AG09309 (cell line): ENCODE measurements around the gene MTO1.
"Not testable (repeated sequence)": the region's sequence is repeated elsewhere in the genome, so short reads cannot be mapped to it uniquely, and the experiment has no call there.

Experiments used
- DNase-seq: peaks from one replicate; pipeline ENCODE4 v3.0.0-alpha.2; 2010; ENCODE audit warnings: low read depth
- H3K4me3 ChIP-seq: 2 replicates; pipeline ENCODE4 v1.5.1; 2011; ENCODE audit warnings: mild to moderate bottlenecking, low read depth, low read length, moderate library complexity; ENCODE audit not compliant: control insufficient read depth
- TF ChIP-seq, protein P1 (sequence below): IDR thresholded peaks from 2 replicates; pipeline ENCODE4 v1.5.1; 2011; ENCODE audit warnings: mild to moderate bottlenecking, low read depth, low read length, inconsistent platforms; ENCODE audit not compliant: insufficient read depth, control insufficient read depth; ENCODE audit errors: missing control alignments

Gene MTO1

DNA sequence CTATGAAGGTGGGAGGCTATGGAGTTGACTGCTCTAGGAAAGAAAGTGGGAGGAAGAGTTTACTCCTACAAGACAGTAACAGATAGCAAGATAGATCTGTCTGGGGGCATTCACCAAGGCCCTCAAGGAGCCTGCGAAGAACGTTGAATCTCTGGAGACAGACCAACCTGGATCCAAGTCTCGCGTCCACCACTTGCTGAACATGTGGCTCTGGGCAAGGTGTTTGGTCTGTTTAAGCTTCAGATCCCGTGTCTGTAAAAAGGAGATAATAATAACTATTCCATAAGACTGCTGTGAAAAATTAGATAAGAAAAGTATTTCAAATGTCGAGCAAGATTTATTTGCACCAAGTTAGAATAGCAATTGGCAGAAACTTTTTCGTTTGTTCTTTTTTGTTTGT, 67.4 kb downstream of the MTO1 start:
- no peak for DNase-seq
- no peak overlapping the region for H3K4me3 ChIP-seq
- TF ChIP-seq, protein P1, sequence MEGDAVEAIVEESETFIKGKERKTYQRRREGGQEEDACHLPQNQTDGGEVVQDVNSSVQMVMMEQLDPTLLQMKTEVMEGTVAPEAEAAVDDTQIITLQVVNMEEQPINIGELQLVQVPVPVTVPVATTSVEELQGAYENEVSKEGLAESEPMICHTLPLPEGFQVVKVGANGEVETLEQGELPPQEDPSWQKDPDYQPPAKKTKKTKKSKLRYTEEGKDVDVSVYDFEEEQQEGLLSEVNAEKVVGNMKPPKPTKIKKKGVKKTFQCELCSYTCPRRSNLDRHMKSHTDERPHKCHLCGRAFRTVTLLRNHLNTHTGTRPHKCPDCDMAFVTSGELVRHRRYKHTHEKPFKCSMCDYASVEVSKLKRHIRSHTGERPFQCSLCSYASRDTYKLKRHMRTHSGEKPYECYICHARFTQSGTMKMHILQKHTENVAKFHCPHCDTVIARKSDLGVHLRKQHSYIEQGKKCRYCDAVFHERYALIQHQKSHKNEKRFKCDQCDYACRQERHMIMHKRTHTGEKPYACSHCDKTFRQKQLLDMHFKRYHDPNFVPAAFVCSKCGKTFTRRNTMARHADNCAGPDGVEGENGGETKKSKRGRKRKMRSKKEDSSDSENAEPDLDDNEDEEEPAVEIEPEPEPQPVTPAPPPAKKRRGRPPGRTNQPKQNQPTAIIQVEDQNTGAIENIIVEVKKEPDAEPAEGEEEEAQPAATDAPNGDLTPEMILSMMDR = no peak

DNA sequence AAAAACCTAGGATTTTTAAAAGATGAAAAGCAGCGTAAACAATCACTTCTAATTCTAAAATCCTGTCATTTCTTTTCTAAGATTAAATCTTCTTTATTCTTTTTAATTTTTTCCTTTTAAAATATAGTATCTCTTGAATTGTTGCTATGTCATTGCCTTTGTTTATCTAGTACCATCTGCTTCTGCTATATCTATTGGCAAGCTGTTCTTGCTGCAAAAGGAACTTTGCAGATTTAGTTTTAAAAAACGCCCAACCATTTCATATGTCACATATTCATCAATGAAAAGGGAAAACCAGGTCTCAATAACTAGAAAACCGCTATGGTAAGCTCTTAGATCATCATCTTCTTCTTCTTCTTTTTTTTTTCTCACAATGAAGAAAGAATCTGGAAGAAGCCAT, 70.8 kb downstream of the MTO1 start:
- TF ChIP-seq, protein P1 = no peak
- H3K4me3 ChIP-seq = no peak overlapping the region
- no peak for DNase-seq

DNA sequence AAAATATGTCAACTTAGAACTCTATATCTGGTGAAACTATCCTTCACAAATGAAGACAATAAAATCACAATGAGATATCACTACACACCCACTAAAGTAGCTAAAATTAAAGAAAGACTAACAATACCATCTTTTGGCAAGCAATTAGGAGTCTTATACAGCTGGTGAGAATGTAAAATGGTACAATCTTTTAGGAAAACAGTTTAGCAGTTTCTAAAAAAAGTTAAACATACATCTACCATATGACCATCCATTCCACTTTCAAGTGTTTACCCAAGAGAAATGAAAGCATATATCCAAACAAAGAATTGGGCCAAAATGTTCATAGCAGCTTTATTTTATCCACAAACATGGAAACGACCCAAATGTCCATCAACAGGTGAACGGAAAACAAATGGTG, 73.1 kb downstream of the MTO1 start:
- TF ChIP-seq, protein P1 = no peak
- H3K4me3 ChIP-seq = no peak overlapping the region
- DNase-seq = no peak

DNA sequence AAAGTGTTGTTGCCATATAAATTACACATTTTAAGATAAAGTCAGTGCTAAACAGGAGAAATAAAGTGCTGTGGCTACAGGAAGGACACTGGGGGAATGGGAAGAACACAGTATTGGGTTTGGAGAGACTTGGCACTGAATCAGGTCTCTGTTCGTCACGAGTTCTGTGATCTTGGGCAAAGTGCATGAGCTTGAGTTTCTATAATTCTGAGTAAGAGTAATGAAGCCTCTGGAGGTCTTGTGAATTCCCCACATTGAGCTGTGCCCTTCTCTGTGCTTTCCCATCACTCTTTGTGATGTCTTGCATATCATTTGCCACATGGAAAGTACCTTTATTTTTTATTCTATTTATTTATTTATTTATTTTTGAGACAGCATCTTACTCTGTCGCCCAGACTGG, 76.1 kb downstream of the MTO1 start:
- TF ChIP-seq, protein P1 = no peak
- no peak overlapping the region for H3K4me3 ChIP-seq
- no peak for DNase-seq

DNA sequence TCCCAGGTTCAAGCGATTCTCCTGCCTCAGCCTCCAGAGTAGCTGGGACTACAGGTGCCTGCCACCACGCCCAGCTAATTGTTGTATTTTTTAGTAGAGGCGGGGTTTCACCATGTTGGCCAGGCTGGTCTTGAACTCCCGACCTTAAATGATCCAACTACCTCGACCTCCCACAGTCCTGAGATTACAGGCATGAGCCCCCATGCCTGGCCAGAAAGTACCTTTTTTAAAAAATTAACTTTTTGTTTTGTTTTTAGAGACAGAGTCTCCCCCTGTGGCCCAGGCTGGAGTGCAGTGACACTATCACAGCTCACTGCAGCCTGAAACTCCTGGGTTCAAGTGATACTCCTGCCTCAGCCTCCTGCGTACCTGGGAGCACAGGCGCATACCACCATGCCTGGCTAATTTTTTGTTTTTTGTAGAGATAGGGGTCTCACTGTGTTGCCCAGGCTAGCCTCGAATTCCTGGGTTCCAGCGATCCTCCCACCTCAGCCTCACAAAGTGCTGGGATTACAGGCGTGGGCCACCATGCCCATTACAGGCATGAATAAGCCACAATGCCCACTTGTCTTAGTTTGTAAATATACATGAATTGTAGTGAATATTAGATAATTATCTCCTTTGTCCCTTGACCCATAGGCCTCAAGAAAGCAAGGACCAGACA, 76.7 kb downstream of the MTO1 start:
- no peak for DNase-seq
- TF ChIP-seq, protein P1 = no peak
- H3K4me3 ChIP-seq = no peak overlapping the region

DNA sequence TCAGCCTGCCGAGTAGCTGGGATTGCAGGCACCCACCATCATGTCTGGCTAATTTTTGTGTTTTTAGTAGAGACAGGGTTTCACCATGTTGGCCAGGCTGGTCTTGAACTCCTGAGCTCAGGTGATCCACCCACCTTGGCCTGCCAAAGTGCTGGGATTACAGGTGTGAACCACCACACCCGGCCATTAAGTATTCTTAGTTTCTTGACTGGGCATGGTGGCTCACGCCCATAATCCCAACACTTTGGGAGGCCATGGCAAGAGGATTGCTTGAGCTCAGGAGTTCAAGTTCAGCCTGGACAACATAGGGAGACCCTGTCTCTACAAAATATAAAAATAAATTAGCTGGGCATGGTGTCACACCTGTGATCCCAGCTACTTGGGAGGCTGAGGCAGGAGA, 80.9 kb downstream of the MTO1 start:
- not testable (repeated sequence) for DNase-seq, H3K4me3 ChIP-seq

DNA sequence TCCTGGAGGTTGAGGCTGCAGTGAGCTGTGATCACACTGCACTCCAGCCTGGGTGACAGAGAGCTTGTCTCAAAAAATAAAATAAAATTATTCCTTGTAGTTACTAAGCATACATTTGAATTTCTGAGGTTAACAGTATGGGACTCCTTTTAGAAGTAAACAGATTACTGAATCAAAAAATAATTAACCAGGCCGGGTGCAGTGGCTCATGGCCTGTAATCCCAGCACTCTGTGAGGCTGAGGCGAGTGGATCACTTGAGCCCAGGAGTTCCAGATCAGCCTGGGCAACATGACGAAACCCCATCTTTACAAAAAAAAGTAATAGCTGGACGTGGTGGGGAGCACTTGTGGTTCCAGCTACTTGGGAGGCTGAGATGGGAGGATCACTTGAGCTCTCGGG, 81.4 kb downstream of the MTO1 start:
- H3K4me3 ChIP-seq = no peak overlapping the region
- TF ChIP-seq, protein P1 = no peak
- DNase-seq = no peak
